NCI-H1436 (cell line): ENCODE measurements around the gene STPG3.
"Not testable (repeated sequence)": the region's sequence is repeated elsewhere in the genome, so short reads cannot be mapped to it uniquely, and the experiment has no call there.

Experiments used
- DNase-seq: peaks from one replicate; lab custom pipeline; 2025; lab: John Stamatoyannopoulos, UW

Gene STPG3

GRCh38 chr9:137245450-137246421 is 5.3 kb upstream of the STPG3 start:
- DNase-seq = no peak

DNA sequence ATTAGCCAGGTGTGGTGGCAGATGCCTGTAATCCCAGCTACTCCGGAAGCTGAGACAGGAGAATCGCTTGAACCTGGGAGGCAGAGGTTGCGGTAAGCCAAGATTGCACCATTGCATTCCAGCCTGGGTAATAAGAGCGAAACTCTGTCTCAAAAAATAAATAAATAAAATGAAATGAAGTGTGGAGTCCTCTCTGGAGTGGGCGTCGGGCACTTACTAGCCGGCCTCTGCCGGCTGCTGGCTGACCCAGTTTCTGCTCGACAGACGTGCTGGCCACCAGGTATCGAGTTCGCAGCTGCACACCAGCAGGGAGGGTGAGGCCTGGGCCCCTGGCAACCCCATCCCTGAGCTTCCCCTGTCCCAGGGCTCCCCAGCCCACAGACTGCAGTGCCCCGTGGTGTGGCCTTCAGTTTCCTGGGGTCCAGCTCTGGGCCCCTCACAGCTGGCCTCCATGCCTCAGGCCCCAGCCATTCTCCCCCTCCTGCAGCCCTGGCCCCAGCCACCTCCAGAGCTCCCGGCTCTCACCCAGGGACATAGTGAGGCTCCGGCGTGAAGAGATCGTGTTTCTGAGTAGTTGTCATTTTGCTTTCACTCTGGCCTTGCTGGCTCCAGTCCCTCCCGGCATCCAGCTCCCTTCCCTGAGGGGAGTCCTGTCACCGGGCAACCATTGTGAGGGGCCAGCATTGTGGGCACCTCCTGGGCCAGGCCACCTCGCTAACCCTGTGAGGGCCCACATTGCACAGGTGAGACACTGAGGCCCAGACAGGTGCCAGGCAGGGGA is 3.8 kb upstream of the STPG3 start:
- no peak for DNase-seq

- no peak for DNase-seq
These were observed 3.2 kb upstream of the STPG3 start for GRCh38 chr9:137247916-137248175.

GRCh38 chr9:137250329-137251193 is 525 bp upstream of the STPG3 start:
- DNase-seq = no peak

- no peak for DNase-seq
These were observed 593 bp downstream of the STPG3 start for GRCh38 chr9:137251490-137252268.

DNA sequence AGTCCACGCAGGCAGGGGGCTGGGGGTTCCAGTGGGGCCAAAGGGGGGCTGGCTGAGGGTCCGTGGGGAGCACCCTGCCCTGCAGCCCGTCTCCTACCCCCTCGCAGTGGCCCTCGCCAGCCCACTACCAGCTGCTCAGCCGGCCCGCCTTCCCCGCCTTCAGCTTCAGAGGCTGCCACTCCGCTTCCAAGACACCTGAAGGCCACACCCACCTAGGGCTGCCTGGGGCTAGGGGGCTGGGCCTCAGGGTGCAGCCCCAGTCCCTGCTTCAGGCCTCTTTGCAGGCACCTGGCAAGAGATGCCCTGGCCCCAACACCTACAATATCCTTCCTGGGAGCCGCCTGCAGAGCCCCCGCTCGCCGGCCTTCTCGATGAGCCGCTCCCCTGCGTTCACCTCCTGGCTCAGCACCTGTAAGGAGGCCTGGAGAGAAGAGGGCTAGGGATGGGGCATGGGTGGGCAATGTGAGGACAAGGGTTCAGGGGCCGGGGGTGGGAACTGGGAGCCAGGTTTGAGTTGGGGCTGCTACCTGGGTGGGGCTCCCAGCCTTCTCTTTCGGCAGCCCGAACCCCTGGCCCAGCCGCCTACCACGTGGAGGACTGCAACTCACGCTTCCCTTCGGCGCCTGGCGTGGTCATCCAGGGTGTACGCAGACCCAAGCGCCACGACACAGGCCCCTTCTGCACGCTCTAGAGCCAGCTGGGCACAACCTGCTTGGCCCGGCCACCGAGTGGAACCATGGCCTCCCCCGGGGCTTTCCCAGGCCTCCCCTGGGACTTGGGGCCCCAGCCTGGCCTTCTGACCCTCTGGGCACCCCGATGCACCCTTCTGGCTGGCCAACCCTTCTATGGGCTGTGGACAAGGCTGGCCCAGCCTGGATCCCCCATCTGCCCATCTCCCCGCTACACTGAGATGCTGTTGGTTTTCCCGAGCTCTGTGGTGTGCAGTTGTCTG is 1.7 kb downstream of the STPG3 start:
- DNase-seq = peak; percentile 25

- DNase-seq = no peak
These were observed 2.9 kb downstream of the STPG3 start for GRCh38 chr9:137253717-137254623.

DNA sequence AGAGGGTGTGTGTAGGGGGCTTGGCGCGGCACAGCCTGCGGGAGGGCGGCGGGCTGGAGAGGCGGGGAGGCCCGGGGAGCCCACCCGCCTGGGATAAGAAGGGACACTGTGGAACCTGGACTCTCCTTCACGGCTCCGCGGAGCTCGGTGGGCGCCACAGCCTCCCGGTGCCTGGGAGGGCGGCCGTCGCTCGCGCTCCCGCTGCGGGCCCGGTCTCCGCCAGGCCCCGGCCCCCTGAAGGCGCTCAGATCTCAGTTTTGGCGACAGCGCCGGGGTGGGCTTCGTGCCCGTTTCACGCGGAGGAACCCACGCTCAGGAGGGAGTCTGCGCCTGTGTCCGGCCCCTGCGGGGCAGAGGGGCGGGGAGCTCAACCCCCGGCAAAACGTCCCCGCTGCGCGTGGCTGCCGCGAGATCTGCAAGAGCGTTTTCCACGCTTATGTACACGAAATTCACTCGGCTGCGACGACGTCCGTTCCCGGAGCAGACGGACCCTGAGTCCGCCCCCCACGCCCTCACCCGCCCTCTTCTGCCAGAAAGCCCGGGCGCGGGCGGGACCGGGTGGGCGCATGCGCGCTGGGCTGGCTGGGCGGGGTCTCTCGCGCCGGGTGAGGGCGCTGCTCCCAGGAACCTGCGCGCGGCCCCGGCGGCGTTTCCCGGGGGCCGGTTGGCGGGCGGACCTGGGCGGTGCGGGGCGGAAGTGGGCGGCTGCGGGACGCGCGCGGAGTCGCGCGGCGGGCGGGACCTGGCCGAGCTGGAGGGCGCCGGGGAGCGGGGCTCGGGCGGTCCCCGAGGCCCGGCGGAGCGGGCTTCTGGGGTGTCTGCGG is 3.8 kb downstream of the STPG3 start, which contains the start of gene NELFB:
Gene NELFB (plus strand): TSS at position 704 of the 824 bp plus-strand sequence.
- DNase-seq = peak; percentile 81

DNA sequence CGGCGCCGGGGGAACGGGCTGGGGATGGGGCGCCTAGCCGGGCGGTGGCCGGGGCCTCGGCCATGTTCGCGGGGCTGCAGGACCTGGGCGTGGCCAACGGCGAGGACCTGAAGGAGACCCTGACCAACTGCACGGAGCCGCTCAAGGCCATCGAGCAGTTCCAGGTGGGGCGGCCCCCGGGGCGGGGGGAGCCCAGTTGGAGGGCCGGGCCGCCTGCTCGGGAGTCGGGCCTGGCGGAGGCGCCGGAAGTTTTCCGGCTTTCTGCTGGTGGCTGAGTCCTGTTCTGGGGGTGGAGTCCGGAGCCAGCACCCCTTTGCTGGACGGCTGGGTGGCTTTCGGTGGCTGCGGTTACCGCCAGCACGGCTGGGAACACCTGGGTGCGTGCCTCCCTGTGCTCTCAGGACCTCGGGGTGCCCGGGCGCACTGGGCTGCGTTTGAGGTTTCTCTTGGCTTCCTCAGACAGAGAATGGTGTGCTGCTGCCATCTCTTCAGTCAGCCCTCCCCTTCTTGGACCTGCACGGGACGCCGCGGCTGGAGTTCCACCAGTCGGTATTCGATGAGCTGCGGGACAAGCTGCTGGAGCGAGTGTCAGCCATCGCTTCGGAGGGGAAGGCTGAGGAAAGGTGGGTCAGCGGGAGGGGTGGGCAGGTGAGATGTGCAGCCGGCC is 4.5 kb downstream of the STPG3 start:
- no peak for DNase-seq

- no peak for DNase-seq
These were observed 5.3 kb downstream of the STPG3 start for GRCh38 chr9:137256362-137256761.

GRCh38 chr9:137256856-137257255 is 5.8 kb downstream of the STPG3 start:
- DNase-seq = no peak

GRCh38 chr9:137262173-137262908 is 11.3 kb downstream of the STPG3 start:
- not testable (repeated sequence) for DNase-seq

- DNase-seq = no peak
These were observed 11.8 kb downstream of the STPG3 start for GRCh38 chr9:137262909-137263285.

DNA sequence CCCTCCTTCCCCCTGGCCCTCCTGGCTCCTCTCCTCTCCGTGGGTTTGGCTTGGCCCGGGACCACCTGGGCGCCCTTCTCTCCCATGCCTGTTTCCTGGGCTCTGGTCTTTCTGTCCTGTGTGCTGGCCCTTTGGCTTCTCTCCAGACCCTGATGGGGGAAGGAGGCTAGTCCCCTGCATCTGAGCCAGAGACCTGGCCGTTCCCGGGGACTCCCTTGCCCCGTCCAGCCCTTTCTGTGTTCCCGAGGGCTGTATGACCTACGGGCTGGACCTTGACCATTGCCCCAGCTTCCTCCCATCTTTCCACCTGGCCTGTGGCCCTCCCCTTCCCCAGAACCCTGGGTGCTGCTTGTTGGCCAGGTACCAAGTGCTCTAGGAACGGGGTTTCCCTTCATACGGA is 12.4 kb downstream of the STPG3 start:
- DNase-seq = no peak

GRCh38 chr9:137264067-137264466 is 13.0 kb downstream of the STPG3 start:
- DNase-seq = no peak

- no peak for DNase-seq
These were observed 14.5 kb downstream of the STPG3 start for GRCh38 chr9:137265496-137266161.

- DNase-seq = no peak
These were observed 15.1 kb downstream of the STPG3 start for GRCh38 chr9:137266162-137266527.
